ENCODE data around the gene GNAI2.
"Not testable (repeated sequence)": the region's sequence is repeated elsewhere in the genome, so short reads cannot be mapped to it uniquely, and the experiment has no call there.

Gene GNAI2

DNA sequence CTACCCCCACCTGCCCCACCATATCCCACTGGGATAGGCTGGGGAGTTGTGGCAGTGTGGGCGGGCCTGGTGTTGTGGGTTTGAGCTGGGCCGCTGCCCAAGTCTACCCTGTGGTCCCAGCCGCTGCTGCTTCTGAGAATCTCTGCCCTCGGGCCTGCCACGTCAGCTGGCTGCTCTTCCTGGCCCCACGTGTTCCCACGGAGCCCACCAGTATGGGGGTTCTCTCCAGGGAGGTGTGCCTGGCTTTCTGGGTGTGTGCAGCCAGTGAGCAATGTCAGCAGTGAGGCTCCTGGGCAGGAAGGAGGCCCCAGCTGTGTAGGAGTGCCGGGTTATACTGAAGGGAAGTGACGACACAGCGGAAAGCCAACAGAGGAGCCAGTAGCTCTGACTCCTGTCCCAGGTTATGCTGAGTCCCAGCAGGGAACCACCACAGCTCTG, 10.5 kb downstream of the GNAI2 start:
- DNase-seq, result peak; percentile 86 to 90

DNA sequence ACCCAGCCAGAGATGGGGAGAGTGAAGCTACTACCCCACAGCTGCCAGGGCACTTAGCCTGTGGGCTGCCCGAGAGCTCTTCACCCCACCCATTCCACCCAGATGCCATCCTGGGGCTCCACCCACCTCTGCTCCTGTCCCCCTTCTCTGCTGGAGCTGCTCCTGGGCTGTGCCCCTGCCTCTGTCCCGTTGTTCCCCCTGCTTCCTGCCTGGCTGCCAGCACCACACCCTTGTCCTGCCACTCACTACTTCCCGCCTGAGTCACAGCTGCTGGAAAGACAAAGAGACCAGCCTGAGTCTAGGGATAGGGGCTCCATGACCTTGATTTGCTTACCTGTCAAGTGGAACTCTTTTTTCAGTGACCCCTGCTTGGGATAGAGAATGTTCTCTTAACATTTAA, 12.4 kb downstream of the GNAI2 start:
- DNase-seq, result peak in 1 of 2 donors; percentile 18

DNA sequence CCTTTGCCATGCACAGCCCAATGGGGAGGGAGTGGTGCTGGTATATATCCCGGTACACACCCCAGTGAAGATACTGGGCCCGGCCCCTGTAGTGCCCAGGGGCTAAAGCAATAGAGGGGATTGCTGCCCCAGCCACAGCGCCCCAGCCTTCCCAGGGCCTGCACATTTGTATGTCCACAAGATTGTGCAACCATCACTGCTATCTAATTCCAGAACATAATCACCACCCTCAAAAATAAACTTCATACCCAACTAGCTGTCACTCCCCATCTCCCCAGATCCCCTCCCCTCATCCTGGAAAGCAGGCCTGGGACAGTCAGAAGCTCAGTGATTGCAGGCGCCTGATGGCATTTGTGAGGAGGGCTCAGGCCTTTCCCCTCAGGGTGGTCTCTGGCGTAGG, 13.5 kb downstream of the GNAI2 start:
- no peak for DNase-seq

DNA sequence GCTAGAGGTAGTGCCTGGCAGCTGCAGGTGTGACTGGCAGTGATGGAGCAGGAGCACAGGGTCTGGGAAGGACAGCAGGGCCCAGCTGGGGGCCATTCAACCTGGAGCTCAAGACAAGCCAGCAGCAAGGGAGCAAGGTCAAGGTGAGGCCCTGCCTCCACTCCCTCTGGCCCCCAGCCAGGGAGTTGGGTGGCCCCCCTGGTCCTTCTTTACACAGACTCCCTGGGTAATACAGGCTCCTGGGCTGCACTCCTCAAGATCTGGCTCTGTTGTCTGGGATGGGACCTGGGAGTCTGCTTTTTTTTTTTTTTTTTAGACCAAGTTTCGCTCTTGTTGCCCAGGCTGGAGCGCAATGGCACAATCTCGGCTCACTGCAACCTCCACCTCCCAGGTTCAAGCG, 14.5 kb downstream of the GNAI2 start:
- DNase-seq, result no peak

DNA sequence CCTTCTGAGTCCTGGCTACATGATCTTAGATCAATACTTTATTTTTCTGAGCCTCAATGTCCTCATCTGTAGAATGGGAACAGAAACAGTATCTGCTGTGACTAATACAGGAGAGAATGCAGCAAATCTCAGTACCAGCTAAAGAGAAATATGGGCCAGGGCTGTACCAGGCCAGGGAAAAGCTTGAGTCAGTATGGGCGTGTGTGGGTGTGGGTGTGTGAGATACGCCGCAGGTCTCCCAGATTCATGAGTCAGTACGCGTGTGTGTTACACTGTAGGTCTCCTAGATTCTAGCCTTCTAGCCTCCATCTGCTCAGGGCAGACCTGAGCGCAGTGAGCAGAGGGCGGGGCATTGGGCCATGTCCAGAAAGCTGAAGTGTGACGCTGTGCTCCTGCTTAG, 15.2 kb downstream of the GNAI2 start:
- peak; percentile 39 to 65 for DNase-seq

DNA sequence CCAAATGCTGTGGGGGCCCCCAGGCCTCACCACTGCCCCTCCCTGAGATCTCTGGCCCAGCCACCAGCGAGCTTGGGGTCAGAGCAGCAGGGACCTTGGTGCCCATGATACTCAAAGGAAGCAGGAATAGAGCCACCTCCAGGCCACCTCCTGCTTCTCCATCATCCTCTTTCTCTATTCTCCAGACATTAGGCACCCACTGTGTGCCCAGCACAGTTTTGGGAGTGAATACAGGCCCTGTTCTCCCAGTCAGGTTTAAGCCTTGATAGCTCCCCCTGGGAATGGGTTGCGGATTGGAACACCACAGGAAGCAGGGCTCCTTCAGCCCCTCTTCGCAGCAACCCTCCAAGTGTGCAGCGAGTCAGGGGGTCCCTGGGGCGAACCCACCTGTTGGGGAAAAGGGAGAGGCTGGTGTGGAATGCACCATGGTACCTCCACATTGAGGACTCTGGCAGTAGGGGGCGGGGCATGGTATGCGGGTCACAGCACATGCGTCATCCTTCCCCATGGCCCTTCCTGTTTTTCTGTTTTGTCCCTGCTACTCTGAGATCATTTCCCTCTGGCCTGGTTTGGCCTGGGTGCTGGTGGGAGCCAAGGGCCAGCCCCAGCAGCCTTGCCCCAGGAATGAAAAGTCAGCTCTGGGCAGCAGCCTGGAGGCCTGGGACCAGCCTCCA, 18.7 kb downstream of the GNAI2 start:
- DNase-seq, result peak; percentile 86 to 88

DNA sequence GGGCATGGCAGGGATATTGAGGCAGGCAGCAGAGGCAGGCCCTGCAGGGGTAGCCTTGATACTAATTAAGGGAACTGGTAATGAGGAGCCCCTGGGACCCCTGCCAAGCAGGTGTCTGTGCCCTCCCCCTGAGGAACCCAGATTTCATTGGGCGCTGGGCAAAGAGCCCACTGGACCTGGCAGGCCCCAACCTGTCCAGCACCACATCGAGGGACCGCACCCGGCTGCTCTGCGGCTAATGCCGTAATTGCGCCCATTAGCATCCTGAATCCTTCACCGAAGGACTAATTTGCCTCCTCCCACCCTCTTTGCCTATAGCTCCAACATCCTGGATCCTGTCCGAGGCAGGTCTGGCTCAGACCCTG, 19.2 kb downstream of the GNAI2 start:
- DNase-seq, result no peak

DNA sequence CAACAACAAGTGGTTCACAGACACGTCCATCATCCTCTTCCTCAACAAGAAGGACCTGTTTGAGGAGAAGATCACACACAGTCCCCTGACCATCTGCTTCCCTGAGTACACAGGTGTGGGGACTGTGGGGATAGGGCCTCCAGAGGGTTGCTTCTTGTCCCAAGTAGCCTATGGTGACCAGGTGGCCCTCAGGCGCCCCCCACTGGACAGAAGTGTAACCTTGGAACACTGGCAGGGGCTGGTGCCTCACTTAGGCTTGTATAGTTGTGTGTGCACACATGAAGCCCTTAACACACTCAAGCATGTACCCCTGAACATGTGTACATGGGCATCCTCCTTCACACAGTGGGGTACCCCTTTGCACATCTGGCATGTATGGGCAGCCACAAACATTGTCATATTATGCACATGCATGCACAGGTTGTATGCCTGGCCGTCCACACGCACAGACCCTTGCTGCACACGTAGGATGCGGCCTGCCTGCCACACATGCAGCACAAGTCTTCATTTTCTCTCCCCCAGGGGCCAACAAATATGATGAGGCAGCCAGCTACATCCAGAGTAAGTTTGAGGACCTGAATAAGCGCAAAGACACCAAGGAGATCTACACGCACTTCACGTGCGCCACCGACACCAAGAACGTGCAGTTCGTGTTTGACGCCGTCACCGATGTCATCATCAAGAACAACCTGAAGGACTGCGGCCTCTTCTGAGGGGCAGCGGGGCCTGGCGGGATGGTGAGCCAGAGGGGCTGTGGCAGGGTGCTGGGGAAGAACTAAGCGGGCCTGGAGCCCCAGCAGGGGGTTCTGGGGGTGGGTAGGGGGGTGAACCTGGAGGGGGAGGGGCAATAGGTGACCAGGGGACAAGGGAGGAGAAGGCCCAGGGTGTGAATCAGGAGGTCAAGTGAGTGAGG, 21.2 kb downstream of the GNAI2 start:
- peak in 1 of 2 donors; percentile 54 for DNase-seq

DNA sequence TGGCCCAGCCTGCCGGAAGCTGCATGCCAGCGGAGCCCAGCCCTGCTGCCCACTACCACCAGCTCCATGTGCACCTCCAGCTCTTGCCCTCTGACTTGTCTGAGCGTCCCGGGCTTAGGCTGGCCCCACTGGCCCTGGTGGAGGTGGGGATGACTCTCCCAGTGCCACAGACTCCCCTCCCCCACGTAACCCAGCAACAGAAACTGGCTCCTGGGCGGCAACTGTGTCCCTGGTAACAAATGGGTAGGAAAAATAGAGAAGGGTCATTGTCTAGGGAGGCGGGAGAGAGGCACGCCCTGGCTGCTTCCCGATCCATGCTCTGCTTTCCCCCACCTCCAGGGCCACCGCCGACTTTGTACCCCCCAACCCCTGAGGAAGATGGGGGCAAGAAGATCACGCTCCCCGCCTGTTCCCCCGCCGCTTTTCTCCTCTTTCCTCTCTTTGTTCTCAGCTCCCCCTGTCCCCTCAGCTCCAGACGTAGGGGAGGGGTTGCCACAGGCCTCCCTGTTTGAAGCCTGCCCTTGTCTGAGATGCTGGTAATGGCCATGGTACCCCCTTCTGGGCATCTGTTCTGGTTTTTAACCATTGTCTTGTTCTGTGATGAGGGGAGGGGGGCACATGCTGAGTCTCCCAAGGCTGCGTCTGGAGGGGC, 22.2 kb downstream of the GNAI2 start:
- no peak for DNase-seq

DNA sequence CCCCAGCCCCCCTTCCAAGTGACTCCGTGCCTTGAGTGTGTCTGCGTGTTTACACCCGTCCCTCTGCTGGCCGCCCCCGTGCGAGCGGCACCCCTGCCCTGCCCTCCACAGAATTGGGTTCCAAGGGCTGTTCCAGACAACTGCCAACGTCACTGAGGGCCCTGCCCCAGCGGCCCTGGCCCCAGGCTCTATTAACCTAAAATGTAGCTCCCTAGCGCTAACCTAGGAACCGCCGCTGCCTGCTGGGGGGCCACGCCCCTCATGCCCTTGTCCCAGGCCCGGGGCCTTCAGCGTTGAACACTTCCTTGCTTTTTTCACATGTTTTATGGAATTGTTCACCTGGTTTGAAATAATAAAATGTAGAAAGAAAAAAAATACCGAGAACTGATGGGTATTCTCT, 23.0 kb downstream of the GNAI2 start:
- DNase-seq, result no peak

DNA sequence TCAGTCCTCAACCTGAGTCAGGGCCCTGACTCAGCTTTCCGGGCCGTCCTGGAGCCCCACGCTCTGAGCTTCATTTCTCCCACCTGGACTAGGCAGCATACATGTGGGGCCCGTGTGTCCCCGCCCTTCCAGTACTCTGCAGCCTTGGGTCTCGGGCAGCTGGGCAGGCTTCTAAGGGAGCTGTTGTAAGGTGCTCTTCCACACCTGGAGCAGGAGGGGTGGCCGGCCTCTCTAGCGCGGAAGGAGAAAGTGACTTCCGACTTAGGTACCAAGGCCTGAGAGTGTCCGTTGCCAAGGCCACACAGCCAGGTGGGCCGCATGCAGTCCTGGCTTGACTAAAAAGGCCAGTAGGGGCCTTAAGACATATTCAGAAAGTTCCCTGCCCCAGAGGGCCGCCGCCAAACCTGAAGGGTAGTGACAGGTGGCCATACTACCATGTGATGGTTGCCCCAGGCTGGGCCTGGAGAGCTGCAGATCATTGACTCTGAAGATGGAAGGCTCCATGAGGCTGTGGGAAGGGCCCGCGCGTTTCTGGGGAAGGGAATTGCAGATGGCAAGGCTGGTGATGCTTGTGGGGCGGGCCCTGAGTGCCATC, 23.5 kb downstream of the GNAI2 start:
- no peak for DNase-seq

DNA sequence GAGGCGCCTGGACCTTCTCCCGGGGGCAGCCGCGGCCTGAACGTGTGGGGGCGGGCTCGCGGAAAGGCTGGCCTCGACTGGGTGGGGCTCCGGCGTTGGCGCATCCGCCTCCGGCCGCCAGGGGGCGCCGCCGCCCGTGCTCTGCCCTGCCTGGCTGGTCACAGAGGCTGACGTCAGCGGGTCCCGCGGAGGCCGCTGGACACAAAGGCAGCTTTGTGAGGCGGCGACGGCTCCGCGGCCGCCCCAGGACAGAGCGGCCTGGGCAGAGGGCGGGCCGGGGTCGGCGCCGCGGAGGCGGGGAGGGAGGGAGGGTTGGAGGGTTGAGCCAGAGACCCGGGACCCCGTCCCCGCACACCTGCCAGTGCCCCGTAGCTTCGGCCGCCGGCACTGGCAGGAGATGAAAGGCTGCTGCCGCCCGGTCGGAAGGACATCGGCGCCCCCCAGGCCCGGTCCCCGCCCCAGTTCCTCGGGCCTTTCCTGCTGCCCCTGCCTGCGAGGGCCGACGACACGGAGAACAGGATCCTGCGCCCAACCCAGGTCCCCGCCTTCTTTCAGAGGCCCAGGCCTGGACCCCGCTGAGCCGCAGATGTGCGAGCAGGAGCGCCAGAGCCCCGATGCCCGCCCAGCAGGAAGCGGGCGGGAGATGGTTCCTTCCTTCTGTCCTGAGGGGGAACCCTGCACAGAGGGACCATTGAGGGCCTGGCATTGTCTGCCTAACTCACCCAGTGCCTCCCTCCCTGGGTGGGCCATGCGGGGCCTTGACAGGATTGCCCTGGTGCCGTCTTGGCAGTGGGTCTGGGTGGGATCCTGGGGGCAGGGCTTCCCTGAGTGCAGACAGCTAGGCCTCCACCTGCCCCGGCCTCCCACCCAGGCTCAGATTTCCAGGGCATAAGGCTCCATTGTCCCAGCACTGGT, 24.3 kb downstream of the GNAI2 start:
- DNase-seq, result peak; percentile 82 to 94

DNA sequence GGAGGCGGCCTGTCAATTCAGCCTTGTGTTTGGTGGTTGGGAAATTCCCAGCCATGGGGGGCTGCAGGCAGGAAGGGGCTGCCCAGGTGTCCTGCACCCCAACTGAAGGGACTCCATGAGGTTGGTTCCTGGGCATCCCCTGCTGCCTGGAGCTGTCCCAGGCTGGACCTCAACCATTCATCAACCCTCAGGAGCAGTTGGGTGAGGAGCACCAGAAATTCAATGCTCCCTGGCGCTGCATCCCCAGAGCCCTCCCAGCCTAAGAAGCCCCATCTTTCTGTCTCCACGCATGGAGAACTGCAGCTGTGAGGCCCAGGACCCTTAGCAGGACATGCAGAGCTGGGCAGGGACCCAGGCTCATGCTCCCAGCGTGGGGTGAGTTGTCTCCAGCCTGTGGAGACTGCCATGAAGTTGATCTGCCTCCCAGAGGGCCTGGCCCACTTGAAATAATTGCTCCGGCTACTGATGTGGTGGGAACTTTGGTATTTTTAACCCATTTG, 25.0 kb downstream of the GNAI2 start:
- DNase-seq, result no peak

DNA sequence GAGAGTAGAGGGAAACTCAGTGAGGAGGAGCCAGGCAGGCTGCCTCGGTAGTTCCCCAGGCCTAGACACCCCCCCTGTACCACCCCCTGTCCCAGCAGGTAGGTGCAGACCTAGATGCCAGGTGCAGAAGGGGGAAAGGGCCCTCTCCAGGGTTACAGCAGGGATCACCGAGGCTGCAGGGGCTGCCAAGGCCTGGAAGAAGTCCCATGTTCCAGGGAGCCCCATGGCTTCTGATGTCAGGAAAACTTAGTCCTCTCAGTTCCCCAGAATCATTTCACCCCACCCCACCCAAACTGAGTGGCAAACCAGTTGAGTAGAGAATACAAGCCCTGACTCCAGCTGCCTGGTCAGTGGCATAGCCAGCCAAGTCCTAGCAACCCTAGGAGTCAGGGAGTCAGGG, 25.5 kb downstream of the GNAI2 start:
- DNase-seq, result no peak

DNA sequence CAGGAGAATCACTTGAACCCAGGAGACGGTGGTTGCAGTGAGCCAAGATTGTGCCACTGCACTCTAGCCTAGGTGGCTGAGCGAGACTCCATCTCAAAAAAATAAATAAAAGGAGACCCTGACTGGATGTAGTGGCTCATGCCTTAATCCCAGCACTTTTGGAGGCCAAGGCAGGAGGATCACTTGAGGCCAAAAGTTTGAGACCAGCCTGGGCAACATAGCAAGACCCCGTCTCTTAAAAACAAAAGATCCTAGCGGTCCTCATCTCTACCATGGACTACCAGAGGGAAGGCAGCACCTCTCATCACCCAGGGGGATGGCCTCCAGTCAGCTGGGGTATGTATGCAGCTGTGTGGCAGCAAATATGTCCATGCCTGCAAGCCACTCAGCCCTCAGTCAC, 26.2 kb downstream of the GNAI2 start:
- not testable (repeated sequence) for DNase-seq

DNA sequence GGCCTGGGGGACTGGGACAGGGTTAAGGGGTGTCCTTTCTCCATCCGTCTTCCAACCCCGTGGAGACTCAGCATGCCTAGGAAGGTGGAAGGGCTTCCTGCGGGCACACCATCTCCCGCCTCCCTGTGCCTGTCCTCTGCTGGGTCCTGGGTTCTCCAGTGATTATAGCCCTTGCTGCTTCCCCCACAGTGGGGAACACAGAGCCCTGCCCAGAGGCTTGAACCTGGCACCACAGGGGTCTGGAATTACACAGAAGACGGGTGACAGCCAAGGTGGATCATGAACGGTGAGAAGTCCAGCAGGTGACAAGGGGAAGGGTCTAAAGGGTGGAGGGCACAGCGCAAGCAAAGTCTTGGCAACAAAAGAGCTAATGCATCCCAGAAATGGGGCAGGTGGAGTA, 26.8 kb downstream of the GNAI2 start:
- no peak for DNase-seq

DNA sequence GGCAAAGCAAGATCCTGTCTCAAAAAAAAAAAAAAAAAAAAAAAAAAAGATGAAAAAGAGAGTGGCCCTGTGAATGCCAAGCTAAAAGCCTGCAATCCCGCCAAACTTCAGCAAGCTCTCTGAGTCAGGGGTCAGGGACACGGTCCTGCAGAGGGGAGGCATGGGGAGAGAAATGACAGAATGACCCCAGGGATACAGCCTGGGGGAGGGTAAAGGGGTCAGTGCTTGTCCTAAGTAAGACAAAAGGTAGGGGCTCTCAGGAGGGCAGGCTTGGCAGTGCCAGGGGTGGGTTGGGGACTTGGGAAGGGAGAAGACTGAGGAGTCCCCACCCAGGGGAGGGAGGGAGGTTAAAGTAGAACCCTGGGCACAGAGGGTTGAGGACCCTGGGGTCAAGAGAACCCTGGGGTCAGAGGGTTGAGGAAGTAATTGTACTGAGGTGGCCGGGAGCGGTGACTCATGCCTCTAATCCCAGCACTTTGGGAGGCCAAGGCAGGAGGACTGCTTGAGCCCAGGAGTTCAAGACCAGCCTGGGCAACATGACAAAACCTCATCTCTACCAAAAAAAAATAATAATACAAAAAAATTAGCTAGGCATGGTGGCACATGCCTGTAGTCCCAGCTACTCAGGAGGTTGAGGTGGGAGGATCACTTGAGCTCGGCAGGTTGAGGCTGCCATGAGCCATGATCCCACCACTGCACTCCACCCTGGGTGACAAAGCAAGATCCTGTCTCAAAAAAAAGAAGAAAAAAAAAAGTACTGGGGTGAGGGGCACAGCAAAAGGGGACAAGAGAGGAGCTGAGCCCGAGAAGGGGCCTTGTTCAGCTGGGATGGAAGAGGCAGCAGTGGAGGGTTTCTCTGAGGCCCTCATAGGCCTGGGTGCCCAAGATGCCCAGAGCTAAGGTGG, 27.7 kb downstream of the GNAI2 start:
- no peak for DNase-seq

DNA sequence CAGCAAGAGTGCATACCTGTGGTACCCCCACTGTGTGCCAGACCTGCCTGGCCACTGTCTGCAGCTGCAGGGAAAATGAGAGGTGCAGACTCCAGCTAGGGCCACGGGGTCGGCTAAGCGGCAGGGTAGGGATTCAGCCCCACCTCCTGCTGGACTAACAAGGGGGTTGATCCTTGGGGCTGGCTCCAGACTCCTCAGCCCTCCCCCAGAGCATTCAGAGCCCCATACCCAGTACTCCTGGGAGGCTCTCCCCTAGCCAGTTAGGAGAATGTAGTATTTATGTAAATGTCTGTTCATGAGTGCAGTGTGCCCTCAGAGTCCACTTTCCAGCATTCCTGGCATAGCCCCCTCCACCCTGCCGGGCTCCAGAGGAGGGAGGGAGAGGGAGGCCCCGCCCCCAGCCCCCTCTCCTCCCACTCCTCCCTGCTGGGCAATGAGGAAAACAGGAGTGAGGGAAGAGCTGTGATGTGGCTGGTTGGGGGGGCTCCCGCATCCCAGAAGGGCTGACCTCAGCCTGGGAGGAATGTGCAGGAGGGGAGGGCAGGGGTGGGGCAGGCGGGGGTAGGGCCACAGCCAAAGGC, 28.5 kb downstream of the GNAI2 start:
- no peak for DNase-seq

DNA sequence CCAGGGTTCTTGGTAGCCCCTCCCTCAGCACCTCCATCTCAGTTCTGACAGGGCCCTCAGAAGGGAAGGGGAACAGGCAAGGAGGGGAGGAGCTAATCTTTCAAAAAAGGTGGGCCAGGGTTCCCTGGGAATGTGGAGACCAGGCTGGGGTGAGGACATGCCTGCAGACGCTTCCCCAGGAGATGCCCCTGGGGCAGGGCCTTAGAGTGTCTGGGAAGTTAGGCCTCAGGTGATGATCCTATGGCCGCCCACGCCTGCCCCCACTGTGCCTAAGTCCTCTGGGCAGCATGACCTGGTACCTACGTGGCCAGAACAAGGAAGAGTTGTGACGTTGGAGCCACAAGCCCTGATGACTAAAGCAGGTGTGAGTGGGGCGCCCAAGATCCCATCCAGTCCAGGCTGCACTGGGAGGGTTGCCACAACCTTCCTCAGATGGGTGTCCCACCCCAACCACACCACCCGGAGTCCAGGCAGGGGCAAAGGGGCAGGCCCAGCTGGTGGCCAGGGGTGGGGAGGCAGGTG, 29.0 kb downstream of the GNAI2 start:
- DNase-seq, result no peak

DNA sequence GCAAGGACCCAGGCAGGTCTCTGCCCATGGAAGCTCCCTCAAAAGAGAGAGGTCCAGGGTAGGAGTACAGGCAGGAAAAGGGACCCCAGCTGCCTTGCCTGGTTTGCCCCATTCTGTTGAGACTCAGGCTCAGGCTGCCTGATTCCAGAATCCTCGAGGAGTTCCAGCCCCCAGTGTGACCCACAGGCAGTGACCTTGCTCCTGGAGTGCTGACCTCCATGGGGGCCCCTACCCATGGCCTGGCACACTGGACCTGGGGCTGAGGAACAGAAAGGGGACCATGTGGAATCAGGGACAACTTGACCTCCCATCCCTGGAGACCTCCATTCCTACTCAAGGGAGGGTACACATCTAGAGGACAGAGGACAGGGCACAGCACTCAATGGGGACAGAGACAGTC, 29.6 kb downstream of the GNAI2 start:
- no peak for DNase-seq
